Ectodermal cell (in vitro differentiated cells): Measurements from ENCODE around the gene POTEB2. TPM values are rescaled to one million over a fixed set of nuclear protein-coding genes. Genes with fewer than 3 reads are reported as not detected.
"Not testable (repeated sequence)": the region's sequence is repeated elsewhere in the genome, so short reads cannot be mapped to it uniquely, and the experiment has no call there.

ENCODE experiments used
- H3K27ac ChIP-seq: 2 replicates; pipeline ENCODE4 v1.7.0; 2013; ENCODE audit warnings: mild to moderate bottlenecking, low read depth, low read length; ENCODE audit not compliant: insufficient read depth, poor library complexity, severe bottlenecking
- H3K27me3 ChIP-seq: 2 replicates; pipeline ENCODE4 v1.7.0; 2013; ENCODE audit warnings: mild to moderate bottlenecking, low read length; ENCODE audit not compliant: insufficient read depth, control insufficient read depth, poor library complexity, severe bottlenecking
- H3K36me3 ChIP-seq: one replicate; pipeline ENCODE4 v1.7.0; 2013; ENCODE audit warnings: low read length; ENCODE audit not compliant: control insufficient read depth, insufficient read depth
- H3K4me1 ChIP-seq: one replicate; pipeline ENCODE4 v1.7.0; 2013; ENCODE audit warnings: low read length; ENCODE audit not compliant: control insufficient read depth, insufficient read depth
- H3K4me3 ChIP-seq: 2 replicates; pipeline ENCODE4 v1.7.0; 2013; ENCODE audit warnings: low read depth, low read length, control low read depth; ENCODE audit not compliant: insufficient read depth
- H3K9me3 ChIP-seq: 2 replicates; pipeline ENCODE4 v1.7.0; 2013; ENCODE audit warnings: mild to moderate bottlenecking, low read length, moderate library complexity; ENCODE audit not compliant: control insufficient read depth
- WGBS, 2 experiments: methylation state at CpG; one replicate each; pipeline ENCODE4 v1.1.7; 2013; ENCODE audit warnings: missing lambda C conversion rate in 2 of 2; 5-methylcytosine and 5-hydroxymethylcytosine counted together
- polyA plus RNA-seq, 4 experiments: library from polyadenylated mRNA; stranded (reverse); fragments of 50-300 nt; gene quantifications; one replicate each; pipeline ENCODE4 v1.2.3, GENCODE V29; 2013

The POTEB2 gene
- polyA plus RNA-seq (2013, experiment 1 of 4): not detected
- not detected for polyA plus RNA-seq (2013, experiment 2 of 4)
- not detected for polyA plus RNA-seq (2013, experiment 3 of 4)
- polyA plus RNA-seq (2013, experiment 4 of 4): not detected

- H3K4me3 ChIP-seq, H3K9me3 ChIP-seq, H3K4me1 ChIP-seq, H3K27me3 ChIP-seq, H3K36me3 ChIP-seq, H3K27ac ChIP-seq: not testable (repeated sequence)
- whole genome bisulfite sequencing, 2 experiments: no CpG with 5 or more reads among the region's 9 CpGs
These were observed at the start of gene POTEB2 for GRCh38 chr15:20866214-20866613. TSS of gene POTEB2 (minus strand) at chr15:20866314. CDS start at chr15:20866281, 33 bp downstream.

- not testable (repeated sequence) for H3K36me3 ChIP-seq, H3K27ac ChIP-seq, H3K4me3 ChIP-seq, H3K4me1 ChIP-seq, H3K27me3 ChIP-seq, H3K9me3 ChIP-seq
- no CpG with 5 or more reads among the region's 5 CpGs for WGBS, 2 experiments
These were observed 13.8 kb upstream of the POTEB2 start for GRCh38 chr15:20879916-20880315.

GRCh38 chr15:20878464-20878863 lies 12.3 kb upstream of the POTEB2 start:
- not testable (repeated sequence) for H3K9me3 ChIP-seq, H3K36me3 ChIP-seq, H3K27me3 ChIP-seq, H3K27ac ChIP-seq, H3K4me1 ChIP-seq, H3K4me3 ChIP-seq
- no CpG with 5 or more reads among the region's 48 CpGs for WGBS, 2 experiments

- not testable (repeated sequence) for H3K27ac ChIP-seq, H3K27me3 ChIP-seq, H3K4me3 ChIP-seq, H3K36me3 ChIP-seq, H3K9me3 ChIP-seq, H3K4me1 ChIP-seq
- no CpG with 5 or more reads among the region's 37 CpGs for WGBS, 2 experiments
These were observed 11.7 kb upstream of the POTEB2 start for GRCh38 chr15:20877819-20878218.
